GF-D8 (cell line): ENCODE measurements around the gene NPY5R.

Source experiments
- DNase-seq: peaks from one replicate; lab custom pipeline; 2025; lab: John Stamatoyannopoulos, UW

The NPY5R gene

DNA sequence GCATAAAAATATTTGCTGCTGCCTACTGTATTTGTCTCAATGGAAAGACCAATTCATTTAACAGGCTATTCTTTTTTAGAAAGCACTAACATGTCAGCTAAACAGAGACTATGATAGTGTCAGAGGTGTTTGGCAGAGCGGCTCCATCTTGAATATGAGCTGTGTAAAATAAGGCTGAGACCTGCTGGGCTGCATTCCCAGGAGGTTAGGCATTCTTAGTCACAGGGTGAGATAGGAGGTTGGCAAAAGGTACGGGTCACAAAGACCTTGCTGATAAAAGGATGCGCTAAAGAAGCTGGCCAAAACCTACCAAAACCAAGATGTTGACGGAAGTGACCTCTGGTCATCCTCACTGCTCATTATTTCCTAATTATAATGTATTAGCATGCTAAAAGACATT, 41.8 kb downstream of the NPY5R start:
- no peak for DNase-seq

DNA sequence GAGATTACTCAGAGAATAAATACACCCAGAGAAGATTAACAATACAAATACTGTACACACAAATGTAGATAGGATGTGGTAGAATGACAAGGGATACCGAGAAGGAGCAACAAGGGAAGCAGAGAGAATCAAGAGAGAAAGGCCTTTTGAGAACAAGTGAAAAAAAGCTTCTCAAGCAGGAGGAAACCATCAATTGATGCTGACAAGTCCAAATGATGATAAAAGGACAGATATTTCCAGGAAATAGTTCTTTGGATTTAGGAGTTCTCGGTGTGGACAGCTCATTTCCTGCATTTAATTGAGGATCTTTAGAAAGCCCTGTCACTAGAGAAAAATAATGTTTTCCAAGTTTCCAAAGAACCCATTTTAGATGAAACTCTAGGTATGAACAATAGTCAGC, 48.1 kb downstream of the NPY5R start:
- no peak for DNase-seq

DNA sequence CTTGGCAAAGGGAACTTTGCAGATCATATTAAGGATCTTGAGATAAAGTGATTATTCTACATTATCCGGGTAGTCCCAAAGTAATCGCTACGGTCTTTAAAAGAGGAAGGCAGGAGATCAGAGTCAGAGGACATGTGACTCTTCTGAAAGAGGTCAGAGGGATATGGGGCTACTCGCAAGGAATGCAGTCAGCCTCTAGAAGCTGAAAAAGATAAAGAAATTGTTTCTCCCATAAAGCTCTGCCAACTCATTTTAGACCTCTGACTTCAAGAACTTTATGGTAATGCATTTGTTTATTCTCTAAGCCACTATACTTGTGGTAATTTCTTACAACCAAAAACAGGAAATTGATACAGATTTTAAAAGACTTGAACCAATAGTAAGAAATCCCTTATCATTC, 48.6 kb downstream of the NPY5R start:
- no peak for DNase-seq

DNA sequence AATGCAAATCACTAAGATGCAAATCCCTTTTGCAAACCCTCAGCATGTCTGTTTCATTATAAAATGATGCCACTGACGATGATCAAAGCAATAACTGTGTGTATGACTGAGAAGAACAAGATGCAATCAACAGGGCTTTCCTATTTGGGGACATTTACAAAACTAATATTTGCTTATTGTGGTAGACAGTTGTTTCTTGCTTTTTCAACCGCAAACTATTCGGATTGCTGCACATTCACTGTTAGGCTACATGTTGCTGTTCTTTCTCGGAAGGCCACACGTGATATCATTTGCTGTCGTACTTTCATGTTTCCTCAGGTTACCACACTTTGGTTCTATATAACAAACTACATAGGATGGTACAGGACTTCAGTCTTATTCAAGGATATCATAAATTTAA, 49.8 kb downstream of the NPY5R start:
- DNase-seq = no peak

DNA sequence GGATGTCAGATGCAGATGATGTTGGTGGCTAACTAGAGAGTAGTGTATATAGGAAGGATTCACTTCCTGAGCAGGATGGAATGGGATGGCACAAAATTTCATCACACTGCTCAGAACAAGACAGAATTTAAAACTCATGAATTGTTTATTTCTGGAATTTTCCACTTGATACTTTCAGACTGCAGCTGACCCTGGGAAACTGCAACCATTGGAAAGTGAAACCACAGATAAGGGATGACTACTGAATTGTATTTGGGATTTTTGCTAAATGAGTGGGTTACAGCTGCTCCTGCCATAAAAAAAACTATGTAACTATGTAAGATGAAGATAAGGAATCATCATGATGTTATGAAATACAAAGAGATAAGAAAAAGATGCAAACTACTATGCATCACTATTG, 51.4 kb downstream of the NPY5R start:
- no peak for DNase-seq

DNA sequence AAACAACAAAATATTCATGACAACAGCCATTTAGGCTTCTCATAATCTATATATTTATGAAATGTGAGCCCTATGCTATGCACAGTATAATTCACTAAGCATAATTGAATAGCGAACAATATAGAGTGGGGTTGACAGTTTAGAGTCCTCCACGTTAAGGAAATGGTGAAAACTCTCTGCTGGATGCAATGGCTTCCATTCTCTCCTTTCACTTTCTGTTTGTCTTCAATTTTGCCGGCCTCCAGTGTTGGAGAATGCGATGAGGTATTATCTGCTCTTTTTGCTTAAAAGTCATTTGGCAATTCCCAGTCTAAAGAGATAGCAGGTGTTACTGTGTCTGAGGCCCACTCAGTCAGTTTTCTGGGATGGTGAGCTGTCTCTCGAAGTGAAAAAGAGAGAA, 52.1 kb downstream of the NPY5R start:
- DNase-seq = no peak

DNA sequence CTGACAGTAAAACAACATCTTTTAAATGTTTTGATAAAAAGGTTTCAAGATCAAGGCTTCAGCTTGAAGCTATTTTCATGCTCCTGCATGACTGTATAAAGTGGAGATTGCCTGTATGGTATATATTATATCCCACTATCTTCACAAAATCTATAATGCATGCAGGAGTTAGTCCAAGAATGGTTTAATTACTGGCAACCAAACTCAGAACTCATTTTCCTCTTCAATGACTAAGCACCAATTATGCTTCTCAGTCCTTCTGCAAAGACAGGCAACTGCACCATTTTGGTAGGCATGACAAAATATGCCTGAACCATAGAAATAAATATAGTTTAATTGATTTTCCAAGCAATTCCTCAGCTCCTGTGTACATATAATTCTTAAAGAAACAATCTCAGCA, 54.5 kb downstream of the NPY5R start:
- no peak for DNase-seq

DNA sequence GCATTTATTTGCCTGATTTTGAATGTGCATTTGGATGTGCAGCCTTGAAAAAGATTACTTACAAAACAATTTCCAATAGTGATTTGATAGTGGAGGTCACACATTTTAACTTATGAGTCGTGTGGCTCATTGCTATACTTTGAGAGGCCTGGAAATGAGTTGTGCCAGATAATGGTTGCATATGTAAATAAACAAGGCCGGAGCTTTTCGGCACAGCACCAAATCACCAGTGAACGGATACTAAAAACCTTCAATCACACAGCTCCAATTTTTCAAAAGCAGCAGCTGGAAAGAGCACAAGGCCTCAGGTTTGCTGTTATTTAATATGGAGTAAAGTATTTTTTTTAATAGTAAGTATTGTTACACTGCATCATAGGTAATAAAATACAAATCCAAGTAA, 57.2 kb downstream of the NPY5R start:
- DNase-seq = no peak
